Endothelial cell (in vitro differentiated cells): ENCODE results near the gene CTSS. TPM values are rescaled to one million over a fixed set of nuclear protein-coding genes. Genes with fewer than 3 reads are reported as not detected.

ENCODE experiments used
- DNase-seq: peaks from one replicate; pipeline ENCODE4 v3.0.0; 2021; ENCODE audit warnings: low spot score
- H3K27ac Mint-ChIP-seq: one replicate; pipeline ENCODE4 v1.8.0; 2021; ENCODE audit warnings: mixed read lengths, inconsistent platforms; ENCODE audit not compliant: unreplicated experiment
- H3K27me3 Mint-ChIP-seq: one replicate; pipeline ENCODE4 v1.8.0; 2021; ENCODE audit warnings: mild to moderate bottlenecking, moderate library complexity, mixed read lengths, inconsistent platforms; ENCODE audit not compliant: unreplicated experiment
- H3K36me3 Mint-ChIP-seq: one replicate; pipeline ENCODE4 v1.8.0; 2021; ENCODE audit warnings: mild to moderate bottlenecking, low read depth, mixed read lengths, inconsistent platforms; ENCODE audit not compliant: unreplicated experiment
- H3K4me1 Mint-ChIP-seq: one replicate; pipeline ENCODE4 v1.8.0; 2021; ENCODE audit warnings: mild to moderate bottlenecking, mixed read lengths, inconsistent platforms; ENCODE audit not compliant: unreplicated experiment
- H3K4me3 Mint-ChIP-seq: one replicate; pipeline ENCODE4 v1.8.0; 2021; ENCODE audit warnings: mild to moderate bottlenecking, mixed read lengths, inconsistent platforms; ENCODE audit not compliant: unreplicated experiment
- H3K9me3 Mint-ChIP-seq: one replicate; pipeline ENCODE4 v1.8.0; 2021; ENCODE audit warnings: mixed read lengths, inconsistent platforms; ENCODE audit not compliant: unreplicated experiment
- CTCF ChIP-seq: fragments of 200-600 bp; sonication (generic); IDR thresholded peaks from one replicate; pipeline ENCODE4 v1.5.0; 2021; ENCODE audit warnings: antibody characterized with exemption; ENCODE audit not compliant: unreplicated experiment
- total RNA-seq: library from RNA; stranded (reverse); fragmentation: NEBNext Ultra II Directional; extraction: Animal tissue kit (Norgen Biotek cat#: 25700); gene quantifications from one replicate; pipeline ENCODE4 v1.2.1, GENCODE V29; 2021; ENCODE audit not compliant: unreplicated experiment

Gene CTSS
- total RNA-seq, 1 donor from 2014 or later, result 0.33 TPM

- no peak overlapping the region for H3K4me3 Mint-ChIP-seq
- no peak for DNase-seq
- peaks cover 3% of the 10 kb centered on the region for H3K4me1 Mint-ChIP-seq
- H3K27ac Mint-ChIP-seq, result peak overlapping the region; percentile 12
- TF ChIP-seq CTCF, result no peak
- no peaks in the 10 kb centered on the region for H3K27me3 Mint-ChIP-seq
- no peaks in the 10 kb centered on the region for H3K36me3 Mint-ChIP-seq
- H3K9me3 Mint-ChIP-seq, result no peaks in the 10 kb centered on the region
These were observed 919 bp downstream of the CTSS start for GRCh38 chr1:150764617-150765101.

DNA sequence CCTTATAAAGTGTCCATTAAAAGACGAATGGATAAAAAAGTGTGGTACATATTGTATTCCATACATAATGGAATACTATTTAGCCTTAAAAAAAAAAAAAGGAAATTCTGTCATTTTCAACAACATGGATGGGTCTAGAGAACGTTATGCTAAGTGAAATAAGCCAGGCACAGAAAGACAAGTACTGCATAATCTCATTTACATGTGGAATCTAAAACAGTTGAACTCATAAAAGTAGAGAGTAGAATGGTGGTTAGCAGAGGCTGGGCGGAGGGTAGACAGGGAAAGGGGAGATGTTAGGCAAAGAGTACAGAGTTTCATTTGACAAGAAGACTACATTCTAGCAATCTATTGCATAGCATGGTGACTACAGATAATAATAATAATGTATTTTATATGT, 2.6 kb downstream of the CTSS start:
- H3K9me3 Mint-ChIP-seq, result no peaks in the 10 kb centered on the region
- DNase-seq, result no peak
- peaks cover 3% of the 10 kb centered on the region for H3K4me1 Mint-ChIP-seq
- TF ChIP-seq CTCF, result no peak
- H3K27me3 Mint-ChIP-seq, result no peaks in the 10 kb centered on the region
- no peak overlapping the region for H3K4me3 Mint-ChIP-seq
- H3K27ac Mint-ChIP-seq, result no peak overlapping the region
- no peaks in the 10 kb centered on the region for H3K36me3 Mint-ChIP-seq

DNA sequence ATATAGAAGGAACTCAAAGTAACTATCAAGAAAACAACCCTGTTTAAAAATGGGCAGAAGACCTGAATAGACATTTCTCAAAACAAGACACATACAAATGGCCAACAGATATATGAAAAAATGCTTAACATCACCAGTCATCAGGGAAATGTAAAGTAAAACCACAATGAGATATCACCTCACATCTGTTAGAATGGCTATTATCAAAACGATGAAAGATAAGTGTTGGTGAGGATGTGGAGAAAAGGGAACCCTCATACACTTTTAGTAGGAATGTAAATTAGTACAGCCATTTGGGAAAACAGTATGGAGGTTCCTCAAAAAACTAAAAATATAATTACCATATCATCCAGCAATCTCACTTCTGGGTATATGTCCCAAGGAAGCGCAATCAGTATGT, 3.0 kb downstream of the CTSS start:
- H3K27ac Mint-ChIP-seq, result no peak overlapping the region
- TF ChIP-seq CTCF, result no peak
- no peaks in the 10 kb centered on the region for H3K36me3 Mint-ChIP-seq
- H3K4me3 Mint-ChIP-seq, result no peak overlapping the region
- peaks cover 3% of the 10 kb centered on the region for H3K4me1 Mint-ChIP-seq
- no peak for DNase-seq
- H3K27me3 Mint-ChIP-seq, result no peaks in the 10 kb centered on the region
- no peaks in the 10 kb centered on the region for H3K9me3 Mint-ChIP-seq

DNA sequence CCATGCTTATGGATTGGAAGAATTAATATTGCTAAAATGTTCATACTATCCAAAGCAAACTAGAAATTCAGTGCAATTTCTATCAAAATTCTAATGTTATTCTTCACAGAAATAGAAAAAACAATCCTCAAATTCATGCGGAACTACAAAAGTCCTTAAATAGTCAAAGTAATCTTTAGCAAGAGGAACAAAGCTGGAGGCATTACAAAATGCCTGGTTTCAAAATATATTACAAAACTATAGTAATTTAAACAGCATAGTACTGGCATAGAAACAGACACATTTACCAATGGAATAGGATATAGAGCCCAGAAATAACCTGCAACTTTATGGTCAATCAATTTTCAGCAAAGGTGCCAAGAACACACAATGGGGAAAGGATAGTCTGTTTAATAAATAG, 3.8 kb downstream of the CTSS start:
- Mint-ChIP-seq H3K27me3 (no peaks in the 10 kb centered on the region), H3K9me3 (no peaks in the 10 kb centered on the region), H3K36me3 (no peaks in the 10 kb centered on the region), H3K4me1 (peaks cover 3% of the 10 kb centered on the region), H3K4me3 (no peak overlapping the region), H3K27ac (no peak overlapping the region)
- no peak for DNase-seq
- no peak for TF ChIP-seq CTCF

DNA sequence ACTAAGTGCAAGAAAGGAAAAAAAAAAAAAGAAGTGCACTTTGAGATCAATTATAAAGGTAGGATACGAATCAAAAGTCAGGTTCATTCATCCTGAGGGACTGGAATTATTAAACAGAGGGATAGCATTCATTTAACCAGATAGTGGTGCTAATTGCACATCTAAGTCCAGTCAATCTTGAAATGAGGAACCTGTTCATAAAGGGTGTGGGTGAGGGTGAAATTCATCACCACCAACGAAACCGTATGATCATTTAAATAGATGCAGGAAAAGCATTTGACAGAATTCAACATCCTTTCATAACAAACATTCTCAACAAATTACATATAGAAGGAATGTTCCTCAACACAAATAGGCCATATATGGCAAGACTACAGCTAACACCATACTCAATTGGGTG, 5.6 kb downstream of the CTSS start:
- Mint-ChIP-seq H3K4me3 (no peak overlapping the region), H3K27ac (no peak overlapping the region), H3K36me3 (no peaks in the 10 kb centered on the region), H3K4me1 (peaks cover 3% of the 10 kb centered on the region), H3K27me3 (no peaks in the 10 kb centered on the region), H3K9me3 (no peaks in the 10 kb centered on the region)
- no peak for DNase-seq
- no peak for TF ChIP-seq CTCF
